HG02852 (cell line): Measurements from ENCODE around the gene BBX.
"Not testable (repeated sequence)": the region's sequence is repeated elsewhere in the genome, so short reads cannot be mapped to it uniquely, and the experiment has no call there.

ENCODE experiments used
- ATAC-seq: cut with Tn5 transposase; IDR thresholded peaks from one replicate; pipeline ENCODE4 v1.9.1; 2021; ENCODE audit warnings: mild to moderate bottlenecking, moderate library complexity; ENCODE audit not compliant: unreplicated experiment

Gene BBX

DNA sequence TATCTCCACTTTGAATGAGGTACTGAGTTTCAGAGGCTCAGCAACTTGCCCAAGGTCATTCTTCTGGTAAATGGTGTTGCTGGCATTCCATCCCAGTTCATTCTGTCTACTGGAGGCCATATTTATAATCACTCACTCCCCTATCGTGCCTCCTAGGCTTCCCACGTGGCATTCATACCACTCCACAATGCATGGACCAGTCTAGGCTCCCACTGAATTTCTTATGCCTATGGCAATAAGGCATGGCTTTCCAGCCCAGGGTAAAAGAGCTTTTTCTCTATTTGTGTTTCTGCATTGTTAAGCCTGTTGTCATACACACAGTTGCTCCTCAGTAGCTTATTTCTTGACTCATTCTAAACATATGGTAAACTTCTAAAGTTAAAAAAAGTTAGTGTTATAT, 19.9 kb downstream of the BBX start:
- ATAC-seq = no peak

DNA sequence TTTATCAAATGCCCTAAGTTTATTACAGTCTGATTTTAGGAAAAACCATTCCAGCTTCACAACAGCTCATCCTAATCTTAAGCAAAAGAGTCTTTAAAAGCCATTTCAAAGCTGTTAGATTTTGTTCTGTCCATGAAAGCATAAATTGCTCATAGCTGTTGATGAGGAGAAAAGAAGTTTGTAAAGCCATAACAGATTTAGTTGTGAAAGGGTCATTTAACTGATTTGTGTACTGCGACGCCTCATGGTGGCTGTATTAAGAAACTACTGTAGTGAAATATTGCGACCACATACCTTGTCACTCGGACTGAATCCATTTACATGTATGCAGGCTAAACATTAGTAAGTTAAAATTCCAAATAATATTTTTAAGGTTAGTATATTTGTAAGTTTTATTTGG, 20.9 kb downstream of the BBX start:
- ATAC-seq = no peak

DNA sequence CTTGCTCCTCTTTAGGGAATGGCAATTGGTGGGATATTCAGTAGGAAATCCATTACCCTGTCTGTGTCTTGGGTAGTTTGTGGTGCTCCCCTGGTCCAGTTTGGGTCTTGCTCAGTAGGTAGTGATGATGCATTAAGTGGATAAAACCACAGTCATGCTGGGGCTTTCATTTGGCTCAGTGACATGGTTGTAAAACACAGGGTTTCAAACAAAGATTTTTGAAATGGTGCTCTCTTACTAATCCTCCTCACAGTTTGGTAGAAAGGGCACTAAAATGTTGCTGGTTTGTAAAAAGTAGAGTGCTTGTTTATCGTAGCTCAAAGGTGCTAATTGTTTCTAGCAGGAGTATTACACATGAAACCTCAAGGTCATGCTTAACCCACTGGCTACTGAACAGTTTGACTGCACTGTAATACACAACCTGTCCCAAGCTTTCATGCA, 22.9 kb downstream of the BBX start:
- ATAC-seq = no peak

DNA sequence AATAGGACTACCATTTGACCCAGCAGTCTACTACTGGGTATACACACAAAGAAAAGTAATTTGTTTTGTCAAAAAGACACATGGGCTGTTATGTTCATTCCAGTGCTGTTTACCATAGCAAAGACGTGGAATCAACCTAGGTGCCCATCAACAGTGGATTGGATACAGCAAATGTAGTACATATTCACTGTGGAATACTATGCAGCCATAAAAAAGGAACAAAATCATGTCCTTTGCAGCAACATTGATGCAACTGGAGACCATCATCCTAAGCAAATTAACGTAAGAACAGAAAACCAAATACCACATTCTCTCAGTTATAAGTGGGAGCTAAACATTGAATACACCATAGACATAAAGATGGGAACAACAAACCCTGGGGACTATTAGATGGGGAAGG, 25.8 kb downstream of the BBX start:
- ATAC-seq = no peak

DNA sequence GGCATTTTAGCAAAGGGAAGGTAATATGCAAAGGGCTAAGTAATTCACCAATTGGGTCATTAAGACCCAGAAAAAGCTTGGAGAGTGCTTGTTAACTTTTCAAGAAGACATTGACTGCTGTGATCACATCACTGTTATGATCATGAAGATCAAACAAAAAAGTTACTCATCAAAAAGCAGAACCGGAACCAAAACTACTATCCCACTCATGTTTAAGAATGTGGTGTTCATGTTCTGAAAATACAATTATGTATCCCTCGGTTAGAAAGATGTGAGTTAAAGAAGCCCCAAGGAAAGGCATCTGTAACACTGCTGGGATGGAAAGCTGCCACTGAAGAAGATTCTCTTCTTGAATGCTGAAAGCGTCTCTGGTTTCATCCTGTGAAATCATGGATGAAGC, 32.6 kb downstream of the BBX start:
- ATAC-seq = no peak

DNA sequence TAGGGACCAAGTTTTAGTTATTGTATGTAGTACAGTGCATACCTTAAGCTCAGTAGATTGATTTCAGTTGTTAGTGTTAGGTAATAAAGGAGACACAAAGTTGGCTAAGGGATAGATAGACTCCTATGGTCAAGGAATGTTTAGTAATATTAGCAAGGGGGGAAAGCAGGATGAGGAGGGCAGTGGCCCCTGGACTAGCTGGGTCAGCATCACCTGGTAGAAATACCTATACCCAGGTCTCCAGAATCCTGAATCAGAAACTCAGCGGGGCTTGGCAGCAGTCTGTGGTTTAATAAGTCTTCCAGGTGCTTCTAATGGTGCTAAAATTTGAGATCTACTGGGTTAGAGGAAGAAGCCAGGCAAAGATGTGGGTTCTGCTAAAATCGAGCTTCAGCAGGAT, 35.0 kb downstream of the BBX start:
- no peak for ATAC-seq

DNA sequence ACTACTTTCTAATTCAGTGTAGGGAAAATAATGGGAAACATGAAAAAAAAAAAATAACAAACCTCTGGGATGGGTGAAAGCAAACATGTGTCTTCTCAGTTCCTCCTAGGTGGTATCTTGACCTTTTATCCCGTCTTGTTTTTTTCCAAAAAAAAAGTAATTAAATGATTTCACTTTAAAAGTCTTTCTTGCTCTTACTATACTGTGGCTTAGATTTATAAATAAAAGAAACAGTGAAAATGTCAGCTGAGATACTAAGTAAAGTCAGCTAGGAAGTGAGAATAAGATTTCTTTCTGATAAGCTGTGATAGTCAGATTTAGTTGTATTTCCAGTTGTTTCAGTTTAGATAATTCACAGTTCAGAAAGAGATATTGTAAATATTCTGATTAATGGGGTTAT, 37.4 kb downstream of the BBX start:
- ATAC-seq = no peak

DNA sequence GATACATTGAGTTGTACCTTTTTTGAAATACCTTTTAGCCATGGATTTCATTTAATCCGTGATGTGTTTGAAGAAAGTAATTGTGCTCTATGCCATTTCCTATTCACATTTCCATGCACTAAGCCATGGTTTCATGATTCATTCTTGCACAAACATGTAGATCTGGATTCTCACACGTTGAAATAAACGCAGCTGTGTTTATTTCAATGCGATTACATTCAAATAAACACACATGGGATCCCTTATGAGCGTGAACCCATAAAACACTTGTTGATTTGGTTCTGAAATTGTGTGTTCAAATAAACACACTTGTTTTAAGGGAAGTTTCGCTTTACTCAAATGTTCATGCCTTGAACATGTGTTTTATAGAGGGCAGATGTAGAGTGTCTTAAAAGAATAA, 39.2 kb downstream of the BBX start:
- ATAC-seq = no peak

DNA sequence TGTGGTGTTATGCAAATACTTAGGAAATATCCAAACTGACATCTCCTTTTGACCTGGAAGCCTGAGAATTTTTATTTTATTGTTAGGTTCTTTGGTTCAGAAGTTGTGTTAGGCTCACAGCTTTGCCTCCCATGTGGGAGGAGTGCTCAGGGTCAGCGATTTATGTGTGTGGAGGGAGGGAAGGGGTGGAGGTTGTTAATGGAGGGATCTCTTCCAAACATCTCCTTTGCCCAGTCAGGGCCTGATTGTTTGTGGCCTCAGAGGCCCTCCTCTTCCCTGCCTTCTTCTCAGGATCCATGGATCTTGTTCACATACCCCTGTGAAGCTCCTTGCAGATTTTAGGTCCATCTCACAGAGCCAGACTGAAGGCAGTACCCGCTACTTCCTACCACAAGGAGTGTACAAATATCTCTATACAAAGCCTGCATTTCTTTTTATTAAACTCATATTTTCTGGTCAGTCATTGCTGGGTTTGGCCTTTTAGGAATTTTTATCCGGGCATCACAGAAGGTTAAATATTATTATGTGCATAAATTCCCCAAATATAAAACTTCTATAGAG, 40.3 kb downstream of the BBX start:
- ATAC-seq = no peak

DNA sequence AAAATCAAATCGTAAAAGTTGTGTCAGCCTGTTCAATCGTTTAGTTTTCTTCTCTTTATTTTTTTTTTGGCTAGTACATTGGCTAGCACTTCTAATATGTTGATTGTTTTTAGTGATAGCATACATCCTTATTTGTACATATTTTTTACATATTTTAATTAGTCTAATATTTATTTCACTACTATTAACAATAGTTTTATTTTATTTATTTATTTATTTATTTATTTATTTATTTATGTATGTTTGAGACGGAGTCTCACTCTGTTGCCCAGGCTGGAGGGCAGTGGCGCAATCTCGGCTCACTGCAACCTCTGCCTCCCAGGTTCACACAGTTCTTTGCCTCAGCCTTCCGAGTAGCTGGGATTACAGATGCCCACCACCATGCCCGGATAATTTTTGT, 42.5 kb downstream of the BBX start:
- not testable (repeated sequence) for ATAC-seq

DNA sequence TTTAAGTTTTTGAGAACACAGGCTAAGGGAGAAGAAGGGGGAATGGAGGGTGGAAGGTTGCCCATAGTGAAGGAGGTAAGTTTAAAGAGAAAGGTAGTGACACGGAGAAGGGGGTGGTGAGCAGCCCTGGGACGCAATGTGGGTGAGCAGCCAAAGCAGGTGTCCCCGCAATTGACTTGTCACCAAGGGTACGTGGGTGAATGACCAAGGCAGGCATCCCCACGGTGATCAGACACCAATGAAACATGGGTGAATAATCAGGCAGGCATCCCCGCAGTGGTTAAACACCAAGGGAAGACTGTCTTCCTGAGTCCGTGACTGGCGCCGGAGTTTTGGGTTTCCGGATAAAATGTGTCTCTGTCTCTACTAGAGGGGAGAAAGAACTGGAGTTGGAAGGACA, 48.3 kb downstream of the BBX start:
- not testable (repeated sequence) for ATAC-seq

DNA sequence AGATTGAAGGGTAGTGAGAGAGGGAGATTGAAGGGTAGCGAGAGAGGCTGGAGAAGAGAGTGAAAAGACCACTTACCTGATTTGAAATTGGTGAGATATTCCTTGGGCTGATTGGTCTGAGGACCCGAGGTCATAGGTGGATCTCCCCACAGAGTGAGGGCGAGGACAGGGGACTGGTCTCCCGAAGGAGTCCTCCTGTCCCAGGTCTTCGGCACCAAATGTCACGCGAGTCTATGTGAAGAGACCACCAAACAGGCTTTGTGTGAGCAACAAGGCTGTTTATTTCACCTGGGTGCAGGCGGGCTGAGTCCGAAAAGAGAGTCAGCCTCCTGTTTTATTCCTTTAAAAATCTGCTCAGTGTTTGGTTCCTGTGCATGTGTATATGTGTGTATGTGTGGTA, 48.7 kb downstream of the BBX start:
- ATAC-seq = not testable (repeated sequence)

DNA sequence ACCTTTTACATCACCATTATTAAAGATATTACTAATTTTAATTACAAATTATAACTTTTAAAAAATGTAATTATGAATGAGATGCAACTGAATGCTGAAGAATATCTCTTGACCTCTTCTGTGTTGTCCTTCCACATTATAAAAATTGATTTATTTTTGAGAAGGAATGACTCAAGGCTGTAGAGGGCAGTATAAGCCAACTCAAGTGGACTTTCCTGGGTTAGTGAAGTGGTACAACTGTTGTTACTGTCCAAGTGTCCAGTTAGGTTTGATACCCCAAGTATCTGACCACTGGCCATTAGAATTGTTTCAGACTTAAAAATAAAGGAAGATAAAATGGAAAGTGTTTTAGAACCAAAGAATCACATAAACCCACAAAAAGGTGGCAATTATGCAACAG, 51.9 kb downstream of the BBX start:
- peak; percentile 66 for ATAC-seq

DNA sequence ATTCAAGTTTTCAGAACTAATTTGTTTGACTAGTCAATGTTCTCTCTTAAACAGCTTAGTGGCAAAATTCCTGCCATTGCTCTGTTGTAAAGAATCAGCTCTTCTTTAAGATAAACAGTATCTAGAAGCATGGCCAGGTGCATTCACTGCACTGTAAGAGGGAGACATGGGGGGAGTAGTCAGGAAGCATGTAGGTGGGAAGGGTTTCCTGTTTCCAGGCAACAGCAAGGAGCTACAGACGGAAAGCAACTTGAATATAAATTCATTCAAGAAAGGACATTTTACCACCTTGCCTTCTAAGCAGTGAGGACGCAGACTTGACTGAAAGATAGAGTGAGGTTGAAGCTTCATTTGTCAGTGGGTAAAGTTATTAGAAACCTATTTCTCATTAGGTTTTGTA, 55.3 kb downstream of the BBX start:
- ATAC-seq = no peak

DNA sequence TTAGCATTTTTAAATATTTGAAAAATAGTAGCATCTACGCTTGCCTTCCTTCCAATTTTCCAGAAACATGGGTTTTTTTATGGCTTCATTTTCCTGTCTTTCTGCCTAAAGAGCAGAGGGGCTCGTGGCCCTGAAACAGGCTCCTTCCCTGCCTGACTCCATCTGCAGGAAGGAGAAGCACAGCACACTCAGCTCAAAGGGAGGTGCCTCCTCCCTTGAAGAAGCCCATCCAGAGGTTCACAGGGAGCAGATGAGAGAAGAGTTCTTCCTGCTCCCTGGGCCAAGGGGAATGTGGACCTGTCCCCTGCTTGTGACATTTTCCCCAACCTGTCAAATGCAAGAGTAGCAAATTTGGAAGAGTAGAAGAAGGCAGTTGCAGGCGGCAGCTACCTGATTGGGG, 55.8 kb downstream of the BBX start:
- ATAC-seq = no peak

DNA sequence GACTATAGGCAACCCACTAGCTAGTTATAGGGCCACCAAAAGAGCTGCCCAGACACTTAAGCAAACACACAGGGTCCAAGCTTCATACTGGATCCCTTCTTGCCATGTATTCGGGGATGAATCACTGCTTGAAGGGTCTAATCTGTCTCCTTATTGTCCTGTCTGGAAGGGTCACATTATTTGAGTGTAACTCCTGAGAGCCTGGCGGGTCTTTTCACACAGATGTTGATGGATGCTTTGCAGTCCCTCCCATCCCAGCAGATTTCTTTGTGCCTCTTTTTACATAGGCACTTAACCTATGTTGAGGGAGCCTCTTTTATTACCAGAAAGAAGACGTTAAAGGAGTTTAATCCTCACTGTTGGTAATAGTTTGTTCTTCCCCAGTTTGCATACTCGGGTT, 56.6 kb downstream of the BBX start:
- no peak for ATAC-seq

DNA sequence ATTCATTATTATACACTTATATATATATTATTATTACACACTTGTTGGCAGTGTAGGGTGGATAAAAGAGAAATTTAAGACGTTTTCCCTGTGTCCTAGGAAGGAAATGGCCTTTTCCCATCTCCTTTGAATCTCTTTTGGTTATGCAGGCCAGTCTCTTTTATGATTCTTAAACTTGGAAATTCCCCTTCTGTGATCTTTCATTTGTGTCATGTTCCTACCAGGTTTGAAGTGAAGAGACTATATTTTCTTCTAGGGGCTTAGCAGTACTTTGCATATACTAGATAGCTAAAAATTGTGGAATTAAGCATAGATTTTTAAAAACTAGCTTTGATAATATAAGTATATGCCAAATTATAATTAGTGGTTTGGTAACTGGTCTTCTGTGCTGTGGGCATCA, 58.5 kb downstream of the BBX start:
- no peak for ATAC-seq

DNA sequence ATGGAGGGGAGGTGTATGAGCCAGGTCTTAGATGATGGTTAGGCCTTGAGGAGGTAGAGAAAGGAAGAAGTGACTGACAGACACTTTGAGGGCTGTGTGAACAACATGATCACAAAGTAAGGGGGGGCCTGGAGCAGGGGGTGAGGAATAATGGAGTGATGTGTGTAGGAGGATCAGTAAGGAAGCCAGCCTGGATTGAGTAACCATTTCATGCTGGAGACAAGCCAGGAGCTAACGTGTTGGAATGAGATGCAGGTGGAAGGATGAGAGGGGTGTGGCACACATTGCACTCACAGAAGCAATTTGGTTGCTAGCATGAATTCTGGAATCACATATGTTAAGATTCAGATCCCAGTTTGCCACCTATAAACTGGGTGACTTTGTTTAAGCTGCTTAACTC, 65.5 kb downstream of the BBX start:
- no peak for ATAC-seq

DNA sequence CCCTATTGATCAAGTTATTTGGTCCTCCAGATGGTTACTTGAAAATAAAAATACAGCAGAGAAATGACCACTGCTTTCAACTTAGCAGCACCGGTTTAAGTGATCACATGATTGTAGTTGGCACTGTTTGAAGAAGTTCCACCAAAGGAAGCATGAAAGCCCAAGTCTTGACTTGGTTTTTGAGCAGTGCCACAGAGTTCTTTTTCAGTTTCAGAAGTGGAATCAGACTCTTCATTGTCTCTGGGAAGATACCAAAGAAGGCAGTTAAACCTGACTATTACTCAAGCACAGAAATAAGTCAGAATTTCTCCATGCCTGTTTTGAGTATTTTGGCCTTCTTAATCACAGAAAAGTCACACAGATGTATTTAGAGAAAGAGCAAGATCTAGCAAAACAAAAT, 66.7 kb downstream of the BBX start:
- ATAC-seq = peak; percentile 77

DNA sequence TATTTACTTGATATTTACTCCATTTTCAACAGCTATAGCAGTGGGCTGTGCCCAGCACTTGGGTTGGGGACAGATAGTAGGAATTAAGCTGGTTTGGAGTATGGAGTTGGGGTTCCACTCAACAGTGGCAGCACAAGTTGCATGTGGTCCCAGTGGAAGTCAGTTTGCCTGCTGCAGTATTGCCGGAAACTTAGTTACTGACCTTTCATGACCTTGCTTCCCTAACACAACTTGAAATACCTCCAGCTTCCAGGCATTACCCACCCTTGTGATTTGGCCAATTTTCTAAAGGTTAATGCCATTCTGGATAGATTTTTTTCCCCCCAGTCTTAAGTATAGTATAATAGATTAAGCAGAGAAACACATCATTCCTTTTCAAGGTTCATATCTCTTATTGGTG, 68.0 kb downstream of the BBX start:
- no peak for ATAC-seq

DNA sequence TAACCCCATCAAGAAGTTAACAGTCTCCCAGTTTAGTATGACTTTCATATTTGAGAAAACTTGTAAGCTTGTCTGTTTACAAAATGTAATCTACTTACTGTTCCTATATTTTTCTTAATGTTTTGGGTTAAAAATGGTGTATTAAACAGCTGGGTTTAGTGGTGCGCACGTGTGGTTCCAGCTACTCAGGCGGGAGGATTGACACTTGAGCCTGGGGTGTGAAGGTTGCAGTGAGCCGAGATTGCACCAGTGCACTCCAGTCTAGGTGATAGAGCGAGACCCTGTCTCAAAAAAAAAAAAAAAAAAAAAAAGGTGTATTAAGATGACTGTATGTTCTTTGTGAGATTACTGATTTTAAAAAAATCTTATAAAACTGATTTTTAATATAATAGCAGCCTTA, 69.3 kb downstream of the BBX start:
- no peak for ATAC-seq

DNA sequence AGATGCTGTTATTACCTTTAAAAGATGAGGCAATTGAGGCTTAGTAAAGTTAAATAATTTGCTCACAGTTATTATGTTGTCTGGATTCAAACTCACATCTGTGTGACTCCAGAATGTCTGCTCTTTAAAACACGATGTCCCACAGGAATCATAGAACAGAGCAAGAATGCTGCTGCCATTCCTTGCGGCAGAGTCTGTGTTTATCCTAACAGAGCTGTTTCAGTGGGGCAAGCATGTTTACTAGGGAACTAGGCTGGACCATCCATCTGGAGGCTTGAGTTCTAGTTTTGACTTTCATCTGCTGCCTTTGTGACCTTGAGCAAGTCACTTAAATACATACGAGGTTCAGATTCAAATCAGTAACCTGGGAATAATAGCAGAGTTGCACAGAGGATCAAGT, 72.1 kb downstream of the BBX start:
- ATAC-seq = no peak

DNA sequence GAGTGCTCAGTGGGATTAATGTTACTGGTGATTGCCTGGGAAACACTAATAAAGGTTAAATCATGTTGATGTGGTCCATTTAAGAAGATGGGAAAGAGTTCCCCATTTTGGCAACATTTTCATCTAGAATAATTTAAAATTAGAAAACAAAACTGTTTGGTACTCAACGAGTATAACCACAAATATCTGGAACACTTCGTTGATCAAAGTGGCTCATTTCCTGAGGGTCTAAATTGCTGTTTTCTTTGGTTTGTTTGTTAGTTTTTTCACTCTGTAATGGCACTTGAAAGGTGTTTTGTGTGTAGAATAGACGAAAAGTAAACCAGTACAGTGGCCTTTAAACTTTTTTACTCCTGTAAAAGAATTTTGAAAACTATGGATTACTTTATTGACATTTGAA, 73.9 kb downstream of the BBX start:
- no peak for ATAC-seq
